Astrocyte of the hippocampus (primary cell): ENCODE measurements around the gene NUDT3.
A peak's percentile ranks its signal among the peaks of the same experiment; 100 is the strongest.
"Not testable (repeated sequence)": the region's sequence is repeated elsewhere in the genome, so short reads cannot be mapped to it uniquely, and the experiment has no call there.

ENCODE experiments used
- DNase-seq: peaks from one replicate; pipeline ENCODE4 v3.0.0; 2011; ENCODE audit warnings: low read depth, low spot score

The NUDT3 gene

GRCh38 chr6:34259529-34260069, 132.9 kb downstream of the NUDT3 start:
- no peak for DNase-seq

- DNase-seq: not testable (repeated sequence)
Observed at GRCh38 chr6:34252395-34252794, 140.1 kb downstream of the NUDT3 start.

GRCh38 chr6:34249469-34250261, 142.8 kb downstream of the NUDT3 start:
- DNase-seq: no peak

- DNase-seq: peak; percentile 98
Observed at GRCh38 chr6:34248727-34249468, 143.6 kb downstream of the NUDT3 start, which contains the start of gene SMIM29. Gene SMIM29 (minus strand): TSS chr6:34249006. CDS start chr6:34247791, 1,215 bp downstream.

GRCh38 chr6:34248198-34248726, 144.2 kb downstream of the NUDT3 start:
- DNase-seq: peak; percentile 52

- DNase-seq: no peak
Observed at GRCh38 chr6:34247481-34248197, 144.8 kb downstream of the NUDT3 start.

- peak; percentile 64 for DNase-seq
Observed at GRCh38 chr6:34246563-34247391, 145.7 kb downstream of the NUDT3 start.

- no peak for DNase-seq
Observed at GRCh38 chr6:34246249-34246562, 146.3 kb downstream of the NUDT3 start.

GRCh38 chr6:34245761-34246140, 146.7 kb downstream of the NUDT3 start:
- not testable (repeated sequence) for DNase-seq

GRCh38 chr6:34245032-34245760, 147.3 kb downstream of the NUDT3 start:
- DNase-seq: not testable (repeated sequence)

- DNase-seq: peak; percentile 95
Observed at GRCh38 chr6:34243901-34244884, 148.3 kb downstream of the NUDT3 start.

- no peak for DNase-seq
Observed at GRCh38 chr6:34243131-34243771, 149.2 kb downstream of the NUDT3 start.

GRCh38 chr6:34242252-34243130, 150.0 kb downstream of the NUDT3 start:
- DNase-seq: no peak

GRCh38 chr6:34241351-34242215, 150.9 kb downstream of the NUDT3 start:
- DNase-seq: no peak

GRCh38 chr6:34240329-34241248, 151.9 kb downstream of the NUDT3 start:
- no peak for DNase-seq
